HCT116 (cell line): ENCODE results near the gene MAP3K10. TPM values are rescaled to one million over a fixed set of nuclear protein-coding genes. Genes with fewer than 3 reads are reported as not detected.

Experiments used
- ATAC-seq: fragments of 200-7000 bp; cut with Tn5 transposase; 2 replicates; pipeline ENCODE4 v1.9.1; 2020; ENCODE audit warnings: mild to moderate bottlenecking, moderate library complexity
- BruUV-seq: library from RNA; stranded (reverse); fragments of 400-500 nt; replicated peaks from 2 replicates; lab custom pipeline; 2021; lab: Mats Ljungman, UMichigan
- CTCF ChIA-PET: fragments of 300-600 bp; sonication (Branson Sonifier 250); formaldehyde crosslinking; loops from one replicate; lab custom pipeline; 2021; ENCODE audit warnings: antibody characterized with exemption; lab: Charles Lee
- POLR2A ChIA-PET: fragments of 300-600, 350-600 bp; sonication (Branson Sonifier 250); formaldehyde crosslinking; loops from one replicate; lab custom pipeline; 2021; ENCODE audit warnings: antibody characterized with exemption; lab: Charles Lee
- RAD21 ChIA-PET, 2 experiments: fragments of 300-600 bp; sonication (Branson Sonifier 250); formaldehyde crosslinking; loops; one replicate each; lab custom pipeline; 2023; ENCODE audit warnings: low total read pairs in 2 of 2; ENCODE audit not compliant: uncharacterized antibody in 2 of 2, unreplicated experiment in 2 of 2, low non-redundant PET in 1 of 2; lab: Charles Lee
- DNase-seq: peaks from one replicate; pipeline ENCODE4 v3.0.0-alpha.2; 2010; ENCODE audit warnings: low read depth, low spot score
- H2AFZ ChIP-seq: fragments of 200-600 bp; shearing (Covaris generic), sonication (generic); 2 replicates; pipeline ENCODE4 v1.6.1; 2017; ENCODE audit warnings: low read depth, mixed run types, mixed read lengths, antibody characterized with exemption, low read length; ENCODE audit not compliant: poor library complexity, severe bottlenecking
- H3K27ac ChIP-seq: 2 replicates; pipeline ENCODE4 v1.5.1; 2012; ENCODE audit warnings: low read depth, low read length
- H3K27me3 ChIP-seq: fragments of 200-600 bp; sonication (generic); 2 replicates; pipeline ENCODE4 v1.6.1; 2016; ENCODE audit warnings: mixed run types, low read length, mixed read lengths; ENCODE audit not compliant: insufficient read depth
- H3K36me3 ChIP-seq, 2 experiments: fragments of 200-500 bp in 1 of 2; fragments of 200-600 bp in 1 of 2; sonication (Bioruptor generic) in 1 of 2; sonication (generic) in 1 of 2; 2 replicates each; pipeline versions ENCODE4 v1.5.1 to v1.6.1; 2014 to 2016; ENCODE audit warnings: low read length in 2 of 2, inconsistent platforms in 1 of 2, mixed read lengths in 1 of 2, mixed run types in 1 of 2; ENCODE audit not compliant: insufficient read depth in 2 of 2, control insufficient read depth in 1 of 2
- H3K4me1 ChIP-seq, 2 experiments: fragments of 200-600 bp in 1 of 2; sonication (generic) in 1 of 2; 2 replicates each; pipeline versions ENCODE4 v1.5.1 to v1.6.1; 2012 to 2017; ENCODE audit warnings: low read length in 2 of 2, inconsistent platforms in 1 of 2, mild to moderate bottlenecking in 1 of 2, mixed read lengths in 1 of 2, mixed run types in 1 of 2, moderate library complexity in 1 of 2; ENCODE audit not compliant: insufficient read depth in 2 of 2, control insufficient read depth in 1 of 2
- H3K4me2 ChIP-seq: fragments of 200-600 bp; sonication (generic); 2 replicates; pipeline ENCODE4 v1.6.1; 2017; ENCODE audit warnings: mixed run types, low read length, mixed read lengths
- H3K4me3 ChIP-seq, 2 experiments: fragments of 200-600 bp in 1 of 2; sonication (generic) in 1 of 2; replicated peaks in 1 of 2; 2 replicates each; pipeline ENCODE4 v1.5.1; 2011 to 2016; ENCODE audit warnings: low read length in 2 of 2, control low read depth in 1 of 2, low read depth in 1 of 2, mild to moderate bottlenecking in 1 of 2, mixed read lengths in 1 of 2, mixed run types in 1 of 2
- H3K79me2 ChIP-seq: fragments of 200-600 bp; sonication (generic); 2 replicates; pipeline ENCODE4 v1.6.1; 2017; ENCODE audit warnings: mild to moderate bottlenecking, mixed run types, low read length, moderate library complexity, mixed read lengths; ENCODE audit not compliant: insufficient read depth
- H3K9ac ChIP-seq: fragments of 200-600 bp; sonication (generic); 2 replicates; pipeline ENCODE4 v1.6.1; 2016; ENCODE audit warnings: low read length, mixed read lengths
- H3K9me2 ChIP-seq: fragments of 200-600 bp; sonication (generic), shearing (Covaris generic); 2 replicates; pipeline ENCODE4 v1.6.1; 2017; ENCODE audit warnings: mixed run types, mild to moderate bottlenecking, moderate library complexity; ENCODE audit not compliant: insufficient read depth
- H3K9me3 ChIP-seq, 2 experiments: fragments of 200-500 bp in 1 of 2; fragments of 200-600 bp in 1 of 2; sonication (Bioruptor generic) in 1 of 2; sonication (generic) in 1 of 2; 2 replicates each; pipeline ENCODE4 v1.6.1; 2014 to 2017; ENCODE audit warnings: low read length in 2 of 2, mixed read lengths in 2 of 2, inconsistent platforms in 1 of 2, low read depth in 1 of 2, mild to moderate bottlenecking in 1 of 2, mixed run types in 1 of 2, moderate library complexity in 1 of 2; ENCODE audit not compliant: control insufficient read depth in 1 of 2, insufficient read depth in 1 of 2
- H4K20me1 ChIP-seq: fragments of 200-600 bp; sonication (generic), shearing (Covaris generic); 2 replicates; pipeline ENCODE4 v1.6.1; 2017; ENCODE audit warnings: mixed run types, mild to moderate bottlenecking, moderate library complexity; ENCODE audit not compliant: insufficient read depth
- ATF3 ChIP-seq: IDR thresholded peaks from 2 replicates; pipeline ENCODE4 v1.6.1; 2012
- CBX3 ChIP-seq: IDR thresholded peaks from 2 replicates; pipeline ENCODE4 v1.6.1; 2012; ENCODE audit warnings: low read depth
- EGR1 ChIP-seq: IDR thresholded peaks from 2 replicates; pipeline ENCODE4 v1.6.1; 2012; ENCODE audit warnings: low read depth
- EZH2 ChIP-seq: fragments of 200-600 bp; sonication (generic); IDR thresholded peaks from 2 replicates; pipeline ENCODE4 v1.6.1; 2017; ENCODE audit warnings: antibody characterized with exemption, mixed run types
- SIN3A ChIP-seq: IDR thresholded peaks from 2 replicates; pipeline ENCODE4 v1.6.1; 2012; ENCODE audit warnings: low read depth
- SRF ChIP-seq: IDR thresholded peaks from 2 replicates; pipeline ENCODE4 v1.6.1; 2012; ENCODE audit warnings: low read depth
- TCF7L2 ChIP-seq: IDR thresholded peaks from 2 replicates; pipeline ENCODE4 v1.7.0; 2011; ENCODE audit warnings: borderline replicate concordance, inconsistent platforms; ENCODE audit not compliant: insufficient read depth, insufficient read length; ENCODE audit errors: extremely low read depth
- ZNF274 ChIP-seq: fragments of 200-500 bp; sonication (Bioruptor generic); IDR thresholded peaks from 2 replicates; pipeline ENCODE4 v1.6.1; 2014; ENCODE audit warnings: mild to moderate bottlenecking, low read depth, low read length, inconsistent platforms
- intact Hi-C: fragments of 100-400 bp; cut with micrococcal nuclease; formaldehyde crosslinking; loops from 2 replicates; pipeline ENCODE4 v1.10.0; 2022
- total RNA-seq: library from RNA; stranded (reverse); gene quantifications from one replicate; pipeline ENCODE4 v1.2.1, GENCODE V29; 2021; ENCODE audit not compliant: unreplicated experiment
- TF ChIP-seq, protein P1 (sequence below): IDR thresholded peaks from 2 replicates; pipeline ENCODE4 v1.6.1; 2011; ENCODE audit warnings: mild to moderate bottlenecking, low read length, moderate library complexity; ENCODE audit not compliant: insufficient replicate concordance; ENCODE audit errors: extremely low read depth

Gene MAP3K10
- total RNA-seq, 1 experiment from 2014 or later = 17.3 TPM

GRCh38 chr19:40141551-40141950 lies 49.7 kb upstream of the MAP3K10 start:
- ChIA-PET RAD21 (no interaction called here), POLR2A (no interaction called here)
- peaks cover 8% of the 10 kb centered on the region; the same call in 1 of the 2 replicates for H3K27me3 ChIP-seq
- H4K20me1 ChIP-seq = no peaks in the 10 kb centered on the region
- H3K9me2 ChIP-seq = no peaks in the 10 kb centered on the region
- no peak for DNase-seq
- no peak for TF ChIP-seq SIN3A
- no peak for TF ChIP-seq ATF3
- TF ChIP-seq TCF7L2 = no peak
- TF ChIP-seq CBX3 = no peak
- TF ChIP-seq EGR1 = no peak
- no peak for TF ChIP-seq ZNF274
- TF ChIP-seq, protein P1, sequence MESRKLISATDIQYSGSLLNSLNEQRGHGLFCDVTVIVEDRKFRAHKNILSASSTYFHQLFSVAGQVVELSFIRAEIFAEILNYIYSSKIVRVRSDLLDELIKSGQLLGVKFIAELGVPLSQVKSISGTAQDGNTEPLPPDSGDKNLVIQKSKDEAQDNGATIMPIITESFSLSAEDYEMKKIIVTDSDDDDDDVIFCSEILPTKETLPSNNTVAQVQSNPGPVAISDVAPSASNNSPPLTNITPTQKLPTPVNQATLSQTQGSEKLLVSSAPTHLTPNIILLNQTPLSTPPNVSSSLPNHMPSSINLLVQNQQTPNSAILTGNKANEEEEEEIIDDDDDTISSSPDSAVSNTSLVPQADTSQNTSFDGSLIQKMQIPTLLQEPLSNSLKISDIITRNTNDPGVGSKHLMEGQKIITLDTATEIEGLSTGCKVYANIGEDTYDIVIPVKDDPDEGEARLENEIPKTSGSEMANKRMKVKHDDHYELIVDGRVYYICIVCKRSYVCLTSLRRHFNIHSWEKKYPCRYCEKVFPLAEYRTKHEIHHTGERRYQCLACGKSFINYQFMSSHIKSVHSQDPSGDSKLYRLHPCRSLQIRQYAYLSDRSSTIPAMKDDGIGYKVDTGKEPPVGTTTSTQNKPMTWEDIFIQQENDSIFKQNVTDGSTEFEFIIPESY = no peak
- TF ChIP-seq SRF = no peak
- no peak for TF ChIP-seq EZH2
- TF ChIP-seq, all 23 proteins: peak for 0
- no peaks in the 10 kb centered on the region for H3K9me3 ChIP-seq
- no peak overlapping the region for H3K4me3 ChIP-seq
- H2AFZ ChIP-seq = no peak overlapping the region
- no peaks in the 10 kb centered on the region for H3K79me2 ChIP-seq
- peaks cover 0 to 3% of the 10 kb centered on the region in 2 experiments; a peak in 2 of 4 replicates for H3K4me1 ChIP-seq
- no peak overlapping the region for H3K4me2 ChIP-seq
- no peak overlapping the region for H3K27ac ChIP-seq
- H3K36me3 ChIP-seq = no peaks in the 10 kb centered on the region
- intact Hi-C loops = loop anchor here (10.0 kb wide), 2 partner anchors 383 to 463 kb away; partner anchors contain the start of gene LTBP4
- ATAC-seq = no peak
- H3K9ac ChIP-seq = no peak overlapping the region
- CTCF ChIA-PET = interaction anchor here (1.4 kb wide), 1 partner anchor 90 kb away, joined by 3 read pairs; no protein-coding TSS in a partner anchor
- BruUV-seq = no TSS peak
